ENCODE data around the gene MEF2C. TPM values are rescaled to one million over a fixed set of nuclear protein-coding genes. Genes with fewer than 3 reads are reported as not detected.

The MEF2C gene
- polyA plus RNA-seq, 3 donors: 32.0 to 89.3 (median 88.3) TPM

GRCh38 chr5:88873447-88873846 is 9.5 kb downstream of the MEF2C start:
- Histone ChIP-seq H3K27me3 (ENCODE audit: control insufficient read depth in 2 of 2, insufficient read depth in 2 of 2, low read length in 2 of 2) (no peaks in the 10 kb centered on the region), H2AFZ (ENCODE audit: insufficient read depth, low read depth, low read length, poor library complexity, severe bottlenecking) (no peak overlapping the region), H3K9me3 (replicated peaks in 1 of 2; ENCODE audit: control insufficient read depth in 1 of 2, insufficient read depth in 1 of 2, low read length in 2 of 2) (no peaks in the 10 kb centered on the region), H3K4me3 (replicated peaks in 1 of 3; ENCODE audit: low read depth in 2 of 3, low read length in 3 of 3) (no peak overlapping the region), H3K4me2 (replicated peaks; ENCODE audit: extremely low read depth, low read length, poor library complexity, severe bottlenecking) (no peak overlapping the region), H3K27ac (ENCODE audit: low read depth in 1 of 2, low read length in 2 of 2) (no peak overlapping the region), H3K79me2 (ENCODE audit: insufficient read depth, low read length) (peaks cover 93% of the 10 kb centered on the region), H3K4me1 (ENCODE audit: control insufficient read depth in 1 of 2, insufficient read depth in 2 of 2, low read length in 2 of 2) (peaks cover 18 to 31% of the 10 kb centered on the region in 2 donors), H3K36me3 (replicated peaks in 1 of 2; ENCODE audit: control insufficient read depth in 1 of 2, insufficient read depth in 2 of 2, low read length in 2 of 2) (peaks cover 0 to 15% of the 10 kb centered on the region in 2 donors), H3K9ac (ENCODE audit: insufficient read depth, low read length, poor library complexity, severe bottlenecking) (no peak overlapping the region), H4K20me1 (ENCODE audit: insufficient read depth, low read length) (peaks cover 94% of the 10 kb centered on the region)
- Mint-ChIP-seq H3K27me3 (ENCODE audit: low read depth in 3 of 3) (no peaks in the 10 kb centered on the region), H3K4me3 (no peak overlapping the region), H3K4me1 (peaks cover 34% of the 10 kb centered on the region), H3K27ac (peak overlapping the region in 1 of 7 donors; percentile 4), H3K36me3 (peaks cover 24 to 27% of the 10 kb centered on the region in 2 donors), H3K9me3 (no peaks in the 10 kb centered on the region)
- intact Hi-C loops (cut with micrococcal nuclease): no loop called here
- WGBS (ENCODE audit: insufficient coverage): 100% methylated on average over 1 of the region's 6 CpGs
- DNase-seq: no peak
- TF ChIP-seq CTCF (IDR thresholded peaks at IDR 0.05): no peak

GRCh38 chr5:88872971-88873370 is 10.0 kb downstream of the MEF2C start:
- Histone ChIP-seq H3K4me1 (ENCODE audit: control insufficient read depth in 1 of 2, insufficient read depth in 2 of 2, low read length in 2 of 2) (peaks cover 13 to 26% of the 10 kb centered on the region in 2 donors), H3K27me3 (ENCODE audit: control insufficient read depth in 2 of 2, insufficient read depth in 2 of 2, low read length in 2 of 2) (no peaks in the 10 kb centered on the region), H3K36me3 (replicated peaks in 1 of 2; ENCODE audit: control insufficient read depth in 1 of 2, insufficient read depth in 2 of 2, low read length in 2 of 2) (peaks cover 0 to 20% of the 10 kb centered on the region in 2 donors), H4K20me1 (ENCODE audit: insufficient read depth, low read length) (peaks cover 94% of the 10 kb centered on the region), H2AFZ (ENCODE audit: insufficient read depth, low read depth, low read length, poor library complexity, severe bottlenecking) (no peak overlapping the region), H3K9me3 (replicated peaks in 1 of 2; ENCODE audit: control insufficient read depth in 1 of 2, insufficient read depth in 1 of 2, low read length in 2 of 2) (no peaks in the 10 kb centered on the region), H3K9ac (ENCODE audit: insufficient read depth, low read length, poor library complexity, severe bottlenecking) (no peak overlapping the region), H3K79me2 (ENCODE audit: insufficient read depth, low read length) (peaks cover 93% of the 10 kb centered on the region), H3K4me2 (replicated peaks; ENCODE audit: extremely low read depth, low read length, poor library complexity, severe bottlenecking) (no peak overlapping the region), H3K27ac (ENCODE audit: low read depth in 1 of 2, low read length in 2 of 2) (no peak overlapping the region), H3K4me3 (replicated peaks in 1 of 3; ENCODE audit: low read depth in 2 of 3, low read length in 3 of 3) (no peak overlapping the region)
- Mint-ChIP-seq H3K27me3 (ENCODE audit: low read depth in 3 of 3) (no peaks in the 10 kb centered on the region), H3K4me1 (peaks cover 30% of the 10 kb centered on the region), H3K4me3 (no peak overlapping the region), H3K36me3 (peaks cover 24 to 28% of the 10 kb centered on the region in 2 donors), H3K9me3 (no peaks in the 10 kb centered on the region), H3K27ac (peak overlapping the region in 3 of 7 donors; percentile 4 to 40 (median 9))
- no peak for DNase-seq
- intact Hi-C loops (cut with micrococcal nuclease): no loop called here
- no peak for TF ChIP-seq CTCF (IDR thresholded peaks at IDR 0.05)
- WGBS (ENCODE audit: insufficient coverage): 96% methylated on average over 4 of the region's 6 CpGs

Measured in CD14-positive monocyte (primary cell).